GM12878 (cell line): ENCODE results near the gene CAMK2A. TPM values are rescaled to one million over a fixed set of nuclear protein-coding genes. Genes with fewer than 3 reads are reported as not detected.

ENCODE experiments used
- ATAC-seq: fragments of 200-7000 bp; cut with Tn5 transposase; 3 replicates; pipeline ENCODE4 v1.9.1; 2020; ENCODE audit warnings: mild to moderate bottlenecking, moderate library complexity
- BruUV-seq: library from RNA; stranded (reverse); fragments of 400-500 nt; replicated peaks from 2 replicates; lab custom pipeline; 2021; lab: Mats Ljungman, UMichigan
- CTCF ChIA-PET: fragments of 300-600 bp; sonication (Branson Sonifier 250); formaldehyde crosslinking; extraction: SDS; loops from one replicate; lab custom pipeline; 2021; ENCODE audit warnings: inconsistent platforms; lab: Yijun Ruan, JAX
- POLR2A ChIA-PET: fragments of 350-600 bp; formaldehyde crosslinking; extraction: SDS; loops from one replicate; lab custom pipeline; 2021; ENCODE audit warnings: inconsistent platforms; lab: Charles Lee
- RAD21 ChIA-PET: fragments of 300-600 bp; sonication (Branson Sonifier 250); formaldehyde crosslinking; loops from one replicate; lab custom pipeline; 2023; ENCODE audit warnings: antibody characterized with exemption; ENCODE audit not compliant: unreplicated experiment; lab: Charles Lee
- SMC1A ChIA-PET: fragments of 300-600 bp; sonication (Branson Sonifier 250); formaldehyde crosslinking; loops from one replicate; lab custom pipeline; 2023; ENCODE audit not compliant: unreplicated experiment, uncharacterized antibody; lab: Charles Lee
- DNase-seq: peaks from one replicate; pipeline ENCODE4 v3.0.0-alpha.2; 2011; ENCODE audit warnings: low read depth, low spot score
- FAIRE-seq: peaks from 3 replicates; lab custom pipeline; 2011; peaks lifted over from hg19 to GRCh38; lab: Jason Lieb, UNC
- H2AFZ ChIP-seq: 2 replicates; pipeline ENCODE4 v1.6.0; 2011; ENCODE audit warnings: low read depth, low read length, control low read depth; ENCODE audit not compliant: control insufficient read depth
- H3K27ac ChIP-seq: 2 replicates; pipeline ENCODE4 v1.5.1; 2011; ENCODE audit warnings: control low read depth; ENCODE audit not compliant: control insufficient read depth, insufficient read depth
- H3K27me3 ChIP-seq, 2 experiments: replicated peaks in 1 of 2; 2 replicates each; pipeline versions ENCODE4 v1.6.0 to v1.6.1; 2011; ENCODE audit warnings: low read length in 1 of 2; ENCODE audit not compliant: control insufficient read depth in 2 of 2, insufficient read depth in 2 of 2
- H3K36me3 ChIP-seq, 2 experiments: 2 replicates each; pipeline ENCODE4 v1.5.1; 2011; ENCODE audit warnings: low read length in 1 of 2; ENCODE audit not compliant: control insufficient read depth in 2 of 2, insufficient read depth in 2 of 2
- H3K4me1 ChIP-seq: 2 replicates; pipeline ENCODE4 v1.6.1; 2011; ENCODE audit warnings: mild to moderate bottlenecking, low read length, moderate library complexity, mixed read lengths; ENCODE audit not compliant: control insufficient read depth, insufficient read depth
- H3K4me2 ChIP-seq: 2 replicates; pipeline ENCODE4 v1.6.0; 2011; ENCODE audit warnings: control low read depth; ENCODE audit not compliant: control insufficient read depth, insufficient read depth
- H3K4me3 ChIP-seq: fragments of 200-600 bp; sonication (generic); 2 replicates; pipeline ENCODE4 v1.5.1; 2016
- H3K79me2 ChIP-seq: 2 replicates; pipeline ENCODE4 v1.6.0; 2011; ENCODE audit warnings: low read length; ENCODE audit not compliant: control insufficient read depth, insufficient read depth
- H3K9ac ChIP-seq: 2 replicates; pipeline ENCODE4 v1.8.0; 2011; ENCODE audit warnings: low read length, control low read depth, mixed read lengths; ENCODE audit not compliant: control insufficient read depth, insufficient read depth
- H3K9me3 ChIP-seq: replicated peaks from 3 replicates; pipeline ENCODE4 v1.5.1; 2011; ENCODE audit warnings: mild to moderate bottlenecking, low read length; ENCODE audit not compliant: control insufficient read depth, insufficient read depth
- H4K20me1 ChIP-seq: 2 replicates; pipeline ENCODE4 v1.6.0; 2011; ENCODE audit not compliant: control insufficient read depth, insufficient read depth
- EED ChIP-seq: sonication (generic); IDR thresholded peaks from 2 replicates; pipeline ENCODE4 v1.6.1; 2016; ENCODE audit warnings: antibody characterized with exemption, low read depth
- IKZF1 ChIP-seq: fragments of 450-650 bp; conservative IDR thresholded peaks from 2 replicates; pipeline ENCODE4 v1.6.1; 2017; ENCODE audit warnings: antibody characterized with exemption, mild to moderate bottlenecking
- MEF2A ChIP-seq: IDR thresholded peaks from 2 replicates; pipeline ENCODE4 v1.6.1; 2011; ENCODE audit warnings: low read depth, mild to moderate bottlenecking, low read length, moderate library complexity; ENCODE audit not compliant: insufficient read depth
- NFIC ChIP-seq: IDR thresholded peaks from 2 replicates; pipeline ENCODE4 v1.6.1; 2012; ENCODE audit warnings: low read depth, mild to moderate bottlenecking, inconsistent platforms, low read length, moderate library complexity
- NFXL1 ChIP-seq: fragments of 450-650 bp; IDR thresholded peaks from 2 replicates; pipeline ENCODE4 v1.6.1; 2017; ENCODE audit warnings: antibody characterized with exemption, mild to moderate bottlenecking, borderline replicate concordance
- NR2F1 ChIP-seq: fragments of 450-650 bp; conservative IDR thresholded peaks from 2 replicates; pipeline ENCODE4 v1.6.1; 2017; ENCODE audit warnings: mild to moderate bottlenecking
- PRDM15 ChIP-seq: fragments of 450-650 bp; formaldehyde crosslinking; IDR thresholded peaks from 2 replicates; pipeline ENCODE4 v1.4.0; 2020; ENCODE audit warnings: mild to moderate bottlenecking, moderate library complexity
- RB1 ChIP-seq: fragments of 450-650 bp; formaldehyde crosslinking; IDR thresholded peaks from 2 replicates; pipeline ENCODE4 v1.6.1; 2017; ENCODE audit warnings: mild to moderate bottlenecking, borderline replicate concordance
- RCOR1 ChIP-seq: conservative IDR thresholded peaks from 2 replicates; pipeline ENCODE4 v1.6.1; 2012; ENCODE audit warnings: low read depth, low read length, improper control_type of control experiment
- SREBF2 ChIP-seq: IDR thresholded peaks from 2 replicates; pipeline ENCODE4 v1.6.1; 2012; ENCODE audit warnings: mild to moderate bottlenecking, low read length
- SRF ChIP-seq, 2 experiments: IDR thresholded peaks; 2 replicates each; pipeline ENCODE4 v1.6.1; 2011; ENCODE audit warnings: low read depth in 2 of 2, low read length in 2 of 2, mild to moderate bottlenecking in 1 of 2, moderate library complexity in 1 of 2
- WGBS: methylation state at CpG from one replicate; pipeline ENCODE4 v1.1.6; 2016; ENCODE audit warnings: low lambda C conversion rate; ENCODE audit not compliant: insufficient replicate concordance, insufficient coverage; ENCODE audit errors: missing lambda C conversion rate; 5-methylcytosine and 5-hydroxymethylcytosine counted together
- in situ Hi-C: fragments of 300-500 bp; cut with MboI; formaldehyde crosslinking; loops from 9 replicates; pipeline ENCODE4 v1.14.3; 2018; ENCODE audit warnings: mixed read lengths
- intact Hi-C: fragments of 100-400 bp; cut with micrococcal nuclease; formaldehyde crosslinking; loops from one replicate; pipeline ENCODE4 v1.14.2; 2022; ENCODE audit not compliant: unreplicated experiment
- polyA plus RNA-seq, 11 experiments: library from polyadenylated mRNA; depleted of rRNA in 4 of 11; unstranded in 6 of 11; stranded (reverse) in 5 of 11; fragments of >200 nt; fragmentation: Nextera tagmentation in 4 of 11; fragmentation: Illumina TruSeq in 1 of 11; extraction: Ambion mirVana in 4 of 11; extraction: Trizol in 1 of 11; gene quantifications; 1 replicate in 1 of 11; 2 replicates in 10 of 11; pipeline versions ENCODE4 v1.2.1 to v1.2.3, GENCODE V29; 2011 to 2016; ENCODE audit warnings: inconsistent platforms in 2 of 11, missing spikeins in 2 of 11, low read depth in 1 of 11
- total RNA-seq, 4 experiments: library from RNA; depleted of rRNA in 3 of 4; stranded (reverse); fragments of >200 nt in 3 of 4; fragmentation: Illumina TruSeq in 1 of 4; extraction: Trizol in 1 of 4; gene quantifications; 2 replicates each; pipeline versions ENCODE4 v1.2.1 to v1.2.3, GENCODE V29; 2013 to 2021
- TF ChIP-seq, protein P1 (sequence below): fragments of 450-650 bp; IDR thresholded peaks from 2 replicates; pipeline ENCODE4 v1.6.1; 2018; ENCODE audit warnings: mild to moderate bottlenecking, low read depth, moderate library complexity; ENCODE audit not compliant: partially characterized antibody
- TF ChIP-seq, protein P2 (sequence below): fragments of 150-350 bp; IDR thresholded peaks from 2 replicates; pipeline ENCODE4 v1.6.1; 2016; ENCODE audit warnings: low read depth, low read length
- TF ChIP-seq, protein P3 (sequence below): fragments of 450-650 bp; IDR thresholded peaks from 2 replicates; pipeline ENCODE4 v1.6.1; 2017; ENCODE audit warnings: low read depth, mild to moderate bottlenecking, moderate library complexity

Gene CAMK2A
- total and polyA plus RNA-seq, 10 of the 15 experiments (the other 5 are each of a cell fraction or from before 2014, with no cell fraction given) = 0.11 TPM; not detected in 9

DNA sequence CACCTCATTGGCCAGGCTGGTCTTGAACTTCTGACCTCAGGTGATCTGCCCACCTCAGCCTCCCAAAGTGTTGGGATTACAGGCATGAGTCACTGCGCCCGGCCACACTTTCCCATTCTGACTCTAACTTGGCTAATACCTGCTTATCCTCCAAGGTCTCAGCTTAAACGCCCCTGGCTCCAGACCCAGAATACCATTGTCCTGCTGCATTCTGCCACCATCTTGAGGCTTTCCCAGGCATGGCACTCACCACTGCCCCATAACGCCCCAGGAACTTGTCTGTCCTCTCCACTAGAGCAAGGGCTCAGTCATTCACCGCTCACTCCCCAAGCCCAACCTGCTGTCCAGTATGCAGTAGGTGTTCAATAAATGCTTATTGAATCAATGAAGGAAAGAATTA lies 39.8 kb downstream of the CAMK2A start:
- no TSS peak for BruUV-seq
- ATAC-seq (no peak), FAIRE-seq (no peak), DNase-seq (no peak)
- WGBS = 30% methylated on average over 5 of the region's 5 CpGs
- ChIA-PET CTCF (no interaction called here), SMC1A (no interaction called here), POLR2A (no interaction called here), RAD21 (no interaction called here)
- Histone ChIP-seq H3K4me2 (no peak overlapping the region), H3K79me2 (no peaks in the 10 kb centered on the region), H2AFZ (no peak overlapping the region), H4K20me1 (no peaks in the 10 kb centered on the region), H3K4me1 (no peaks in the 10 kb centered on the region), H3K27me3 (peaks cover 2% of the 10 kb centered on the region in 2 experiments), H3K36me3 (no peaks in the 10 kb centered on the region), H3K27ac (no peak overlapping the region), H3K9me3 (no peaks in the 10 kb centered on the region; the same call in 2 of the 3 replicates), H3K9ac (no peak overlapping the region), H3K4me3 (no peak overlapping the region)
- in situ Hi-C loops = no loop called here
- intact Hi-C loops = no loop called here
- TF ChIP-seq NR2F1 (no peak), RCOR1 (no peak), EED (no peak), MEF2A (no peak), IKZF1 (no peak), PRDM15 (CRISPR knock-in tag) (no peak), RB1 (no peak), SREBF2 (no peak), NFXL1 (no peak), SRF (IDR thresholded peaks at IDR 0.05; ENCODE audit: low read depth in 2 of 2, low read length in 2 of 2) (no peak), NFIC (no peak)
- TF ChIP-seq, protein P1, sequence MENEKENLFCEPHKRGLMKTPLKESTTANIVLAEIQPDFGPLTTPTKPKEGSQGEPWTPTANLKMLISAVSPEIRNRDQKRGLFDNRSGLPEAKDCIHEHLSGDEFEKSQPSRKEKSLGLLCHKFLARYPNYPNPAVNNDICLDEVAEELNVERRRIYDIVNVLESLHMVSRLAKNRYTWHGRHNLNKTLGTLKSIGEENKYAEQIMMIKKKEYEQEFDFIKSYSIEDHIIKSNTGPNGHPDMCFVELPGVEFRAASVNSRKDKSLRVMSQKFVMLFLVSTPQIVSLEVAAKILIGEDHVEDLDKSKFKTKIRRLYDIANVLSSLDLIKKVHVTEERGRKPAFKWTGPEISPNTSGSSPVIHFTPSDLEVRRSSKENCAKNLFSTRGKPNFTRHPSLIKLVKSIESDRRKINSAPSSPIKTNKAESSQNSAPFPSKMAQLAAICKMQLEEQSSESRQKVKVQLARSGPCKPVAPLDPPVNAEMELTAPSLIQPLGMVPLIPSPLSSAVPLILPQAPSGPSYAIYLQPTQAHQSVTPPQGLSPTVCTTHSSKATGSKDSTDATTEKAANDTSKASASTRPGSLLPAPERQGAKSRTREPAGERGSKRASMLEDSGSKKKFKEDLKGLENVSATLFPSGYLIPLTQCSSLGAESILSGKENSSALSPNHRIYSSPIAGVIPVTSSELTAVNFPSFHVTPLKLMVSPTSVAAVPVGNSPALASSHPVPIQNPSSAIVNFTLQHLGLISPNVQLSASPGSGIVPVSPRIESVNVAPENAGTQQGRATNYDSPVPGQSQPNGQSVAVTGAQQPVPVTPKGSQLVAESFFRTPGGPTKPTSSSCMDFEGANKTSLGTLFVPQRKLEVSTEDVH = no peak
- TF ChIP-seq, protein P2, sequence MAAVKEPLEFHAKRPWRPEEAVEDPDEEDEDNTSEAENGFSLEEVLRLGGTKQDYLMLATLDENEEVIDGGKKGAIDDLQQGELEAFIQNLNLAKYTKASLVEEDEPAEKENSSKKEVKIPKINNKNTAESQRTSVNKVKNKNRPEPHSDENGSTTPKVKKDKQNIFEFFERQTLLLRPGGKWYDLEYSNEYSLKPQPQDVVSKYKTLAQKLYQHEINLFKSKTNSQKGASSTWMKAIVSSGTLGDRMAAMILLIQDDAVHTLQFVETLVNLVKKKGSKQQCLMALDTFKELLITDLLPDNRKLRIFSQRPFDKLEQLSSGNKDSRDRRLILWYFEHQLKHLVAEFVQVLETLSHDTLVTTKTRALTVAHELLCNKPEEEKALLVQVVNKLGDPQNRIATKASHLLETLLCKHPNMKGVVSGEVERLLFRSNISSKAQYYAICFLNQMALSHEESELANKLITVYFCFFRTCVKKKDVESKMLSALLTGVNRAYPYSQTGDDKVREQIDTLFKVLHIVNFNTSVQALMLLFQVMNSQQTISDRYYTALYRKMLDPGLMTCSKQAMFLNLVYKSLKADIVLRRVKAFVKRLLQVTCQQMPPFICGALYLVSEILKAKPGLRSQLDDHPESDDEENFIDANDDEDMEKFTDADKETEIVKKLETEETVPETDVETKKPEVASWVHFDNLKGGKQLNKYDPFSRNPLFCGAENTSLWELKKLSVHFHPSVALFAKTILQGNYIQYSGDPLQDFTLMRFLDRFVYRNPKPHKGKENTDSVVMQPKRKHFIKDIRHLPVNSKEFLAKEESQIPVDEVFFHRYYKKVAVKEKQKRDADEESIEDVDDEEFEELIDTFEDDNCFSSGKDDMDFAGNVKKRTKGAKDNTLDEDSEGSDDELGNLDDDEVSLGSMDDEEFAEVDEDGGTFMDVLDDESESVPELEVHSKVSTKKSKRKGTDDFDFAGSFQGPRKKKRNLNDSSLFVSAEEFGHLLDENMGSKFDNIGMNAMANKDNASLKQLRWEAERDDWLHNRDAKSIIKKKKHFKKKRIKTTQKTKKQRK = no peak
- TF ChIP-seq, protein P3, sequence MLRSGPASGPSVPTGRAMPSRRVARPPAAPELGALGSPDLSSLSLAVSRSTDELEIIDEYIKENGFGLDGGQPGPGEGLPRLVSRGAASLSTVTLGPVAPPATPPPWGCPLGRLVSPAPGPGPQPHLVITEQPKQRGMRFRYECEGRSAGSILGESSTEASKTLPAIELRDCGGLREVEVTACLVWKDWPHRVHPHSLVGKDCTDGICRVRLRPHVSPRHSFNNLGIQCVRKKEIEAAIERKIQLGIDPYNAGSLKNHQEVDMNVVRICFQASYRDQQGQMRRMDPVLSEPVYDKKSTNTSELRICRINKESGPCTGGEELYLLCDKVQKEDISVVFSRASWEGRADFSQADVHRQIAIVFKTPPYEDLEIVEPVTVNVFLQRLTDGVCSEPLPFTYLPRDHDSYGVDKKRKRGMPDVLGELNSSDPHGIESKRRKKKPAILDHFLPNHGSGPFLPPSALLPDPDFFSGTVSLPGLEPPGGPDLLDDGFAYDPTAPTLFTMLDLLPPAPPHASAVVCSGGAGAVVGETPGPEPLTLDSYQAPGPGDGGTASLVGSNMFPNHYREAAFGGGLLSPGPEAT = no peak
